Subcutaneous adipose tissue (tissue), 4 donors: ENCODE measurements around the gene TANGO6. TPM values are rescaled to one million over a fixed set of nuclear protein-coding genes. Genes with fewer than 3 reads are reported as not detected.

Experiments used
- total RNA-seq, 4 donors: library from RNA; depleted of rRNA; stranded (reverse); fragments of >200 nt; gene quantifications; one replicate each; pipeline ENCODE4 v1.1.0, GENCODE V29; 2016
- TF ChIP-seq, protein P1 (sequence below): fragments of 450-650 bp; IDR thresholded peaks from one replicate; pipeline ENCODE4 v1.5.1; 2016; ENCODE audit warnings: low read depth, mild to moderate bottlenecking, control low read depth, antibody characterized with exemption, moderate library complexity

The TANGO6 gene
- total RNA-seq, 4 donors from 2014 or later, result 14.3 to 19.4 (median 15.9) TPM

DNA sequence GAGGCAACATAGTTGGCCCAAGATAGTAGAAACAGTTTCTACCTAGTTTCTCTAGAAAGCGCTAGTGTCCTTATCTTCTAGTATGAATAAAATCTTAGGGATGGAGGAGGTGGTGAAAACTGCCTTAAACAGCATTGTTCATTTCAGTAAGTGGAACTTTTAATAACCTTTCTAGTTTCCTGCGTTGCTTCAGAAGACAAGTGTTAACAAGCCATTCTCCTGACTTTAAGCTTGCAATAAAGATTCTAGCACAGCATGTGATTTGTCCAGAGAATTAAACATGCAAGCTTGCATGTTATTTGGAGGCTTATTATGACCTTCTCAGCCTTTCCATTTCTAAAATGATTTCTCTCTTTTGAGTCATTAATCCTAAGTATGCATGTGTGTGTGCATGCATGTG, 72.3 kb downstream of the TANGO6 start:
- TF ChIP-seq, protein P1, sequence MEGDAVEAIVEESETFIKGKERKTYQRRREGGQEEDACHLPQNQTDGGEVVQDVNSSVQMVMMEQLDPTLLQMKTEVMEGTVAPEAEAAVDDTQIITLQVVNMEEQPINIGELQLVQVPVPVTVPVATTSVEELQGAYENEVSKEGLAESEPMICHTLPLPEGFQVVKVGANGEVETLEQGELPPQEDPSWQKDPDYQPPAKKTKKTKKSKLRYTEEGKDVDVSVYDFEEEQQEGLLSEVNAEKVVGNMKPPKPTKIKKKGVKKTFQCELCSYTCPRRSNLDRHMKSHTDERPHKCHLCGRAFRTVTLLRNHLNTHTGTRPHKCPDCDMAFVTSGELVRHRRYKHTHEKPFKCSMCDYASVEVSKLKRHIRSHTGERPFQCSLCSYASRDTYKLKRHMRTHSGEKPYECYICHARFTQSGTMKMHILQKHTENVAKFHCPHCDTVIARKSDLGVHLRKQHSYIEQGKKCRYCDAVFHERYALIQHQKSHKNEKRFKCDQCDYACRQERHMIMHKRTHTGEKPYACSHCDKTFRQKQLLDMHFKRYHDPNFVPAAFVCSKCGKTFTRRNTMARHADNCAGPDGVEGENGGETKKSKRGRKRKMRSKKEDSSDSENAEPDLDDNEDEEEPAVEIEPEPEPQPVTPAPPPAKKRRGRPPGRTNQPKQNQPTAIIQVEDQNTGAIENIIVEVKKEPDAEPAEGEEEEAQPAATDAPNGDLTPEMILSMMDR, result no peak

DNA sequence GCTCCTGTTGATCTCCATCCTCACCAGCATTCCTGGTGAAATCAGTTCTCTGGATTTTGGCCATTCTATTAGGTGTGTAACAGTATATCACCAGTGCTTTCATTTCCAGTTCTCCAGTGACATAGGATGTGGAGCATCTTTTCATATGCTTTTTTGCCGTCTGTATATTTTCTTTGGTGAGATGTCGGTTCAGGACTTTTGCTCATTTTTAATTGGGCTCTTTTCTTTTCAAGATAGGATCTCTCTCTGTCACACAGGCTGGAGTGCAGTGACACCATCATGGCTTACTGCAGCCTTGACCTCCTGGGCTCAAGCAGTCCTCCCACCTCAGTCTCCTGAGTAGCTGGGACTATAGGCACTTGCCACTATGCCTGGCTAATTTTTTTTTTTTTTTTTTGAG, 74.2 kb downstream of the TANGO6 start:
- TF ChIP-seq, protein P1, result no peak

DNA sequence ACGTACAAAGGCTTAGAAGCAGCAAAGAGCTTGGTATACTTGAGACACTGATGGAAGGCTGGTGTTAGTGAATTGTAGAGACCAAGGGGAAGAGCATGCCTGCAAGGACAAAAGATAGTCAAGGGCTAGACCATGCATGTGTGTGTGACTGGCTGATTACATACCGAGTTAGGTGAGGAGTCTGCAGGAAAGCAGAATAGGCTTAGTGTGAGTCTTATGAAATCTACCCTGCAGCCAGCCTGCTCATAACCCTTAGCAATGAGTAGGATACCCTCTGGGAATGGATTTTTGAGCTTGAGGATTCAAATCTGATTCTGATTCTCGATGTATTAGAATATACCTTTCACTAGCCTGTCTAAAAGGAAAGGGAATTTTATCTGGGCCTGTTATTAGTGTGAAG, 77.0 kb downstream of the TANGO6 start:
- TF ChIP-seq, protein P1, result no peak

DNA sequence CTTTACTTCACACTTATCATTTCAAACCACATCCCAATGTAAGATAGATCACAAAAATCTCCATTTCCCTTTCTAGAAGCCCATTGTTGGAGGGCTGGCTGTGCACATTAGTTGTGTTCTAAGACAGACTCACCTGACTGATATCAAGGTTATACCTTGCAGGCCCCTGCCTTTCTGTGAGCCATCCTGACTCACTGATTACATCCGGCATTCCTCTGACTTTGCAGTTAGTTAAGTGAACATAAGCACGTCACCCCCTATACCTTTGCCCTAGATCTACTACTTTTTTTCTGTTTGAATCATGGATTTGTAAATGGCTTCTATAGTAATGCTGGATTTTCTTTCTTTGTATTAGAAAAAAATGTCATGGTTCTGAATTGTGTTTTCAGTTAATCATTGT, 78.3 kb downstream of the TANGO6 start:
- TF ChIP-seq, protein P1, result no peak

DNA sequence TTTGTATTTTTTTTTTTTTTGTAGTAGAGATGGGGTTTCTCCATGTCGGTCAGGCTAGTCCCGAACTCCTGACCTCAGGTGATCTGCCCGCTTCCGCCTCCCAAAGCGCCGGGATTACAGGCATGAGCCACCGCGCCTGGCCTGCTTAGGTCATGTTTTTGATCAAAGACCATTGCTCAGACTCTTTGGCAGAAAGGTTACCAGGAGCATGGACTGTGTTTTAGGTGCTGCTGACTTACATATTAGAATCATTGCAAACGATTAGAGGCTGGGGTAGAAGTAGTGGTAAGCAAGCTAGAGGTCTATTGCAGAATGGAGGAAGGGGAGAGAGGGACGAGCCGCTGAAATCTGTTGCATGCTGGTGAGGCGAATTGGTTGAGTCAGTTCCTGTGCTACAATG, 79.8 kb downstream of the TANGO6 start:
- TF ChIP-seq, protein P1, result no peak

DNA sequence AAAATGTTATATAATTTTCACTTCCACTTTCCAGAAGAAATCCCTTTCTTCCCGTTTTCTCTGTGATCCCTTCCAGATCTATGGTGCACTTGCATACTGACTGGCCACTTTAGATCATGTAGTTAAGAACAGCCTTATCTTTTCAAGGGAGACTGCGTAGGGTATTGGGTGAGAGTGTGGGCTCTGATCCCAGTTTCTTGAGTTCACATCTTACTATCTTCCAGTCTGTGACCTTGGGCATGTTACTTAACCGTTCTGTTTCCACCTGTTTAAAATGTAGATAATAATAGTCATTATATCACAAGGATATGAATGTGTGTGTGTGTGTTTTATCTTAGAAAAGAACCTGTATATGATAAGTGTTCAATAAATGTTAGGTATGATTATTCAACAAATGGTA, 83.7 kb downstream of the TANGO6 start:
- TF ChIP-seq, protein P1, result no peak

DNA sequence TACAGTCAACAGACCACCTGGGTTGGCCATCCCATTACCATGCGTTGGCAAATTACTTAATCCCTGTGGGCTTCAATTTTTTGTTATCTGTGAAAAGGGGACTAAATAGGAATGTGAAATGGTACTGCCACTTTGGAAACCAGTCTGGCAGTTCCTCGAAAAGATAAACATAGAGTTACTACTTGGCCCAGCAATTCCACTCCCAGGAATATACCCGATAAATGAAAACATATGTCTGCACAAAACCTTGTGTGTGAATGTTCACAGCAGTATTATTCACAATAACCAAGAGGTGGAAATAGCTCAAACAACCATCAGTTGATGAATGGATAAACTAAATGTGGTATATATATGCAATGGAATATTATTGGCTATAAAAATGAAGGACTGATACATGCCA, 87.9 kb downstream of the TANGO6 start:
- TF ChIP-seq, protein P1, result no peak
